Measurements from ENCODE around the gene XPNPEP1. TPM values are rescaled to one million over a fixed set of nuclear protein-coding genes. Genes with fewer than 3 reads are reported as not detected.
"Not testable (repeated sequence)": the region's sequence is repeated elsewhere in the genome, so short reads cannot be mapped to it uniquely, and the experiment has no call there.

The XPNPEP1 gene
- polyA plus RNA-seq, 3 donors = 80.8 to 90.9 (median 87.2) TPM

DNA sequence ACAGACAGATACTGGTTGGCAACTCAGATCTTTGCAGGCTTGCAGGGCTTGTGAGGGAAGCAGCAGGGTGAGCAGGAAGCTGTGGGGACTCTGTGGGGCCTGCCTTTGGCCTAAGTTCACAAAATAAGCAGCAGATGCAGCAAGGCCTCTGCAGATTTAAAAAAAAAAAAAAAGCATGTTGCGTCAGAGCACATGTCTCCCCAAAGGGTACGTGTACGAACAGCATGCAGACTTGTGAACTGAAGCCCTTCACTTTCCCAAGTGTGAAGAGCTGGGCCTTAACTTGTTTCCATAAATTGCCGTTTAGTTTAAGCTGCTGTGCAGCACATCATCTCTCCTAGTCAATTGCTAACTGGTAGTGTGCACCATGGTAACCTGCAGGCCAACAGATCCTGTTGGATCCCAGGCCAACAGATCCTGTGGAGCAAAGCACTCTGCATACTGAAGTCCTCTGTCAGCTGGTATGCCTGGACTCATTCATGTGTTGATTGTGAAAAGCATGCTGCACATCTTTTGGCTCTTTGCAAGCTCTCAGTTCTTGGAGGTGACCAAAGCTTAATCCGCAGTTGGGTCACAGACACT, 10.8 kb upstream of the XPNPEP1 start:
- no peak for DNase-seq (ENCODE audit: extremely low read depth in 1 of 11, low read depth in 9 of 11, low spot score in 4 of 11)

DNA sequence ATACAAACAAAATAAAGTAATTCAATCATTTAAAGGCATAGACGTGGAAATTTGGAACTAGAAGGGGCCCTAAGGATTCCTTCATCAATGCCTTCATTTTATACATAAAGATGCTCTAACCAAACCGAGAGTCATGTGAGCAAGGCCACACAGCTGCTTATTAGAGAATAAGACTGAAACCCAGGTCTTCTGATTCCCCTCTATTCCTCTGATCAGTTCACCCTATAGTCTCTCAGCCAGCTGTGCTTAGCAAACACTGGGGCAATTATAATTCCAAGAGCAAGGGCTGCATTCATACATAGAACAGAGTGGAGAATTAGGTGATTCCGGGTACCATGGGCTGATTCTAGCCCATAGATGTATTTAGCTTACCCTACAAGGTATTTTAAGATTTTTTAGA, 9.7 kb upstream of the XPNPEP1 start:
- no peak for DNase-seq (ENCODE audit: extremely low read depth in 1 of 11, low read depth in 9 of 11, low spot score in 4 of 11)

DNA sequence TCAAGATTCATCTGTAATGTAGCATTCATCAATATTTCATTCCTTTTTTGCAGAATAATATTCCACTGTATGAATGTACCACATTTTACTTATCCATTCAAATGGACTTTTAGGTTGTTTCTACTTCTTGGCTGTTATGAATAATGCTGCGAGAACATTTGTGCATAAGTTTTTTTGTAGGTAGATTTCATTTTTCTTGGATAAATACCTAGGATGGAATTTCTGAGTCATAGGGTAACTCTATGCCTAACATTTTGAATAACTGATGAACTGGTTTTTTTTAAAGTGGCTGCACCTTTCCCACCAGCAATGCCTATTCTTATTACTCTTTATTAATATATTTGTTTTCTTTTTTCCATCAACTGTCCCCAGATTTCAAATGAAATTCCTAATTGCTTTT, 9.1 kb upstream of the XPNPEP1 start:
- DNase-seq (ENCODE audit: extremely low read depth in 1 of 11, low read depth in 9 of 11, low spot score in 4 of 11) = no peak

DNA sequence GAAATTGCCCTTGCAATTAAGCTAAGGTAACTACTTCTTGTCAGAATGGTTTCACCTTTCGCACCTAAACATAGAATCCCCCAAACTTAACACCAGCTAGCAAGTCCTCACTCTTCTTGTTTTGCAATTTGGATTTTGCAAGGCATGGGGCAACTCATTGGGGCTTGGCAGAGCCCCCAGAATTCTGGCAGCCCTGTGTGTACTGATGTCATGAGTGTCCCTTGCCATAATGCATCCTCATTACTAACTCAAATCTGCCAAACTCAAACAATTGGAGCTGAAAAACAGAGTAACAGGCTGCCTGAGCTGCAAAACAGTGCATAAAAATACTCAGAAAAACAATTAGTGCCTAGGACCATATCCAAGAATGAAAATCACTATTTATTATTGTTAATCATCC, 7.9 kb upstream of the XPNPEP1 start:
- DNase-seq (ENCODE audit: extremely low read depth in 1 of 11, low read depth in 9 of 11, low spot score in 4 of 11) = no peak

DNA sequence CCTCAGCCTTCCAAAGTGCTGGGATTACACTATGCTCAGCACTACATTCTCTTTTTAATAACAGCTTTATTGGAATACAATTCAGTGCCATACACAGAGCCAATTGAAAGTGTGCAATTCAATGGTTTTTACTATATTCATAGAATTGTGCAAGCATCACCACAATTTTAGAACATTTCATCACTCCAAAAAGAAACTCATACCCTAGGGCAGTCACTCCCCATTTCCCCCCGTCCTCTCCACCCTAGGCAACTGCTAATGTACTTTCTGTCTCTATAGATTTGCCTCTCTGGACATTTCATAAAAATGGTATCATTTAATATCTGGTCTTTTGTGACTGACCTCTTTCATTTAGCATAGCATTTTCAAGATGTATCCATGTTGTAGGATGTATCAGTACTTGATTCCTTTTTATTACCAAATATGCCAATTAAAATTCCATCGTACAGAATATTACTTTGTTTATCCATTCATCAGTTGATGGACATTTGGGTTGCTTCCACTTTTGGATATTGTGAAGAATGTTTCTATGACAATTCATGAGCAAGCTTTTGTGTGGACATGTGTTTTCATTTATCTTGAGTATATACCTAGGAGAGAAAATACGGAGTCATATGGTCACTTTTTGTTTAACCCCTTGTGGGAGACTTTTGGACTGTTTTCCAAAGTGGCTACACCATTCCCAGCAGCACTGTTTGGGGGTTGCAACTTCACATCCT, 6.3 kb upstream of the XPNPEP1 start:
- no peak for DNase-seq (ENCODE audit: extremely low read depth in 1 of 11, low read depth in 9 of 11, low spot score in 4 of 11)

DNA sequence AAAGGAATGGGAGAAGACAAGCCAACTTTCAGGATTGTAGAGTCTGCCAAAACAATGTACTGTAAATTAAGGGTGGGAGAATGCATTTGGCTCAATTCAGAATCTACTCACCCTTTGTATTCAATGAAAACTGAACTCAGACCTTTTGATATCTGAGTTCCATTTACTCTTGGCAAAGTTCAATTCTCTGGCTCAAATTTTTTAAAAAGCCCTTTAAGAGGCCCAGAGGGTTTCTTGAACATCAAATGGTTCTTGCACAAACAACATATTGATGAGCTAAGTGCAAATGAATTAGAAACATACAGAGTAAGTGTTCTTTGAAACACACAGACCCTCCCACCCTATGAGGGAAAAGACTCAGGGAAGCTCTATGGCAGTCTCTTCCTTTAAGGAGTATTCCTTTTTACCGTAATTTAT, 5.2 kb upstream of the XPNPEP1 start:
- no peak for DNase-seq (ENCODE audit: extremely low read depth in 1 of 11, low read depth in 9 of 11, low spot score in 4 of 11)

DNA sequence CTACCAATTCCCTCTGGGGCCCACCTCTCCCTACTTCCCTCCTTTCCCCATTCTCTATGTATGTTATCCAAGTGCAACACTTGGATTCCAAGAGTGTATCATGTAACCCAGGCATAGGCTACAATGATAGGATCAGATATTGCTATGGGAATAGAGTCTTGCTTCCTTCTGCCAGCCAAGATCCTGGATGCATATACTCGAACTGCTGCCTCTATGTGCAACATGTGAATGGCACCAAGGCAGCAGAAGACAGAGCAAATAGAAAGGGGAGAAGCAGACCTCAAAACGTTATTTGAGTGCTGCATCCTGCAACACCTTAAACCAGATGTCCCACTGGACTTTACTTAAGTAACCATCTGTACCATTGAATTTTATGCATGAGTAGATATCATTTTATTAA, 3.5 kb upstream of the XPNPEP1 start:
- no peak for DNase-seq (ENCODE audit: extremely low read depth in 1 of 11, low read depth in 9 of 11, low spot score in 4 of 11)

DNA sequence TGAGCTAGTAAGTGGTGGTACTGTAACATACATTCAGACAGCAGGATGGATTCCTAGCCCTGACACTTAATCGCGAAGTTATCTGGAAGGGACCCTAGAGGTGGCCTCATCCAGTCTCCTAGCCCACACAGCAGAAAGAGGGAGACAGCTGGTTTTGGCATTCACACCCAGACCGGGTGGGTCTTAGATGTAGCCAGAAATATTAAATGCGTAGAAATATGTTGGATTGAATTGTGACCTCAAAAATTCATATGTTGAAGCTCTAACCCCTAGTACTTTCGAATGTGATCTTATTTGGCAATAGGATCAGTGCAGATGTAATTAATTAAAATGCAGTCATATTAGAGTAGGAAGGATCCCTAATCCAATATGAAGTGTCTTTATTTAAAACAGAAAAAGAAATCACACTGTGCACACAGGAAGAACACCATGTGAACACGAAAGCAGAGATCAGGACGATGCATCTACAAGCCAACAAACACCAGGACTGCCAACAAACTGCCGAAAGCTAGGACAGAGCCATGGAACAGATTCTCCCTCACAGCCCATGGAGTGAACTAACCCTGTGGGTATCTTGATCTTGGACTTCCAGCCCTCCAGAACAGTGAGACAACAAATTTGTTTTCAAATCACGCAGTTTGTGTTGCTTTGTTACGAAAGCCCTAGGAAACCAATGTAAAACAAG, 2.9 kb upstream of the XPNPEP1 start:
- DNase-seq (ENCODE audit: extremely low read depth in 1 of 11, low read depth in 9 of 11, low spot score in 4 of 11) = no peak

DNA sequence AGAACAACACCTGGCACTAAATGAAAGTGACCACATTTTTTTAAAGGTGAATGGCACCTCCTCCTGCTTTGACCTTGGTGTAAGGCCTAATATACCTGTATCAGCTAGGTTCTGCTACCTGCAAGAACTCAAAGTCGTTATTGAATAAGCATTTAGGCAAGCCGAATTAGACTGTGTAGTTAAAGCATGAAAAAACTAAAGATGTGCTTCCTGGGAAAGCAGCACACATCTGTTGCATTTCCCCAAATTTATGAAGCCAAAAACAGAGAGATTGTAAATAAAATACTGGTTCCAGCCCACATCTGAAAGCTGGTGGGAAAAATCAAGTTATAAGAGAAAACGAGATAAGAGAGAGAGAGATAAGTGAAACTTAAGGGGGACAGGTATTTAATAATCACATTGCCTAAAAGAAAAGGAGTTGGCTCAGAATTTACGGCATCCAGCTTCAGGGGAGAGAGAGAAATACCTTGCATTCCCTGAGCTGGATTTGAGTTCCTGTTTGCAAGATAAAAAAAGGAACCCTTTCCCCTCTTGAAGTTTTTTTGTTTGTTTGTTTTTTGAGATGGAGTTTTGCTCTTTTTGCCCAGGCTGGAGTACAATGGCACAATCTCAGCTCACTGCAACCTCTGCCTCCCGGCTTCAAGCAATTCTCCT, 1.8 kb upstream of the XPNPEP1 start:
- no peak for DNase-seq (ENCODE audit: extremely low read depth in 1 of 11, low read depth in 9 of 11, low spot score in 4 of 11)

DNA sequence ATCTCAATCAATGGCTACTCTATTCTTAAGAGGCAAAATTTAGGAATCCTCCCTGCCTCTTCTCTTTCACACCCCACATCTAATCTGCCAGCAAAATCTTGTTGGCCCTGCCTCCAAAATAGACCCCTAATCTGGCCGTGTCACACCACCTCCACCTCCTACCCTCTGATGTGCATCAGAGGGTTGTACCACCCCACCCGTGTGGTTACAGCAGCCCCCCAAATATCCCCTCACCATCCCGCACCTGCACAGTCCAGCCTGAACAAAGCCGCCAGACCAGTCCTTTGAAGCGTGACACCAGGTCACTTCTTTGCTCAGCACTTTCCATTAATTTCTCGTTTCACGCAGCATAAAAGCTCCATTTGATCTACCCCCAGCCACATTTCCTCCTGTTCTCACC, 776 bp upstream of the XPNPEP1 start:
- DNase-seq (ENCODE audit: extremely low read depth in 1 of 11, low read depth in 9 of 11, low spot score in 4 of 11) = no peak

DNA sequence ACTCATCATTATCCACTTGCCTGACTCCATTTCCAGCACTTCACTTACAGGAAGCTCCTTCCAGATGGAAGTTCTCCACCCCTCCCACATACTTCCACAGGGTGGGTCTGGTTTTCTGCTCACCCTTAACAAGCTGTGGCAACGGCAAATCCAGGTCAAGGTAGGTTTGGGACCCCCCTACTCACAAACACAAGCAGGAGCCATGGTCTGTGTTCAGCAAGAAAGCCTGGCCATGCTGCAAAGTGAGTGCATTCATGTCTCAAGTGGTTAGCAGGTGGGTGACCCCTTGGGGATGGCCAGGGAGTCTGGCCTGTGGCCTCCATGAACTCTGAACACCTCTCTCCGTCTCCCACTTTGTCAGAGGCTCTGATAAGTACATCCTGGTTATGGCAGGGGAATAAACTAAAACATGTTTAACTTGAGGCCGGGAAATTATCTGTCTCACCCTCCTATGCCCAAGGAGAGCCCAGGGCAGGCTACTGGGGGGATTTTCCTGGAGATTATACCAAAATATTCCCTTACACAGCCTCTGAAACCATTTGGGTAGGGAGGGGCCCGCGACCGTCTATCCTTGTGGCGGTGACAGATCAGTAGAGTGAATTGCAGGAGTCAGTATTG, 844 bp downstream of the XPNPEP1 start:
- no peak for DNase-seq (ENCODE audit: extremely low read depth in 1 of 11, low read depth in 9 of 11, low spot score in 4 of 11)

DNA sequence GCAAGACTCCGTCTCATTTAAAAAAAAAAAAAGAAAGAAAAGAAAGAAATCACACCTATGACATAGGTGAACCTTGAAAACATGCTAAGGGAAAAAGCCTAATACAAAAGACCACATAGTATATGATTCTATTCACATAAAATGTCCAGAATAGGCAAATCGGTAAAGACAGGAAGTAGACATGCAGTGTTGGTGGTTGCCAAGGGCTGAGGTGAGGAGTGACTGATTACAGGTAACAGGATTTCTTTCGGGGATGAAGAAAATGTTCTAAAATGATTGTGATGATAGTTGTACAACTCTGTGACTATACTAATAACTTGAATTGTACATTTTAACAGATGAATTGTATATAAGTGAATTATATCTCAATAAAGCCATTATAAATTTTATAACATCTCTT, 3.3 kb downstream of the XPNPEP1 start:
- no peak for DNase-seq (ENCODE audit: extremely low read depth in 1 of 11, low read depth in 9 of 11, low spot score in 4 of 11)

DNA sequence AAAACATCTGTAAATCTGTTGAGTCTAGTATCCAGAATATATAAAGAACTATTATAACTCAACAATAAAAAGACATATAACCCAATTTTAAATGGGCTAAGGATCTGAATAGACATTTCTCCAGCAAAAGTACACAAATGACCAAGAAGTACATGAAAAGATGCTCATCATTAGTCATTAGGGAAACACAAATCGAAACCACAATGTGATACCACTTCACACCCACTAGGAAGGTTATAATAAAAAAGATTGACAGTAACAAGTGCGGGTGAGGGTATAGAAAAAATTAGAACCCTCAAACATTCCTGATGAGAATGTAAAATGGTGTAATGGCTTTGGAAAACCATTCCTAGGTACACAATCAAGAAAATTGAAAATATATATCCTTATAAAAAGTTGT, 4.1 kb downstream of the XPNPEP1 start:
- no peak for DNase-seq (ENCODE audit: extremely low read depth in 1 of 11, low read depth in 9 of 11, low spot score in 4 of 11)

DNA sequence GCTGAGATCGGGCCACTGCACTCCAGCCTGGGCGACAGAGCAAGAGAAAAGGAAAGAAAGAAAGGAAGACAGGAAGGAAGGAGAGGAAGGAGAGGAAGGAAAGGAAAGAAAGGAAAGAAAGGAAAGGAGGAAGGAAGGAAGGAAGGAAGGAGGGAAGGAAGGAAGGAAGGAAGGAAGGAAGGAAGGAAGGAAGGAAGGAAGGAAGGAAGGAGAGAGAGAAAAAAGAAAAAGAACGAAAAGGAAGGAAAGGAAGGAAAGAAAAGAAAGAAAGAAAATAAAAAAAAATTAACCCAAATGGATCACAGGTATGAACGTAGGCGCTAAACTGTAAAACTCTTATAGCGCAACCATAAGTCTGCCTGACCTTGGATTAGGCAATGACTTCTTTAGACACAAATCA, 4.6 kb downstream of the XPNPEP1 start:
- not testable (repeated sequence) for DNase-seq (ENCODE audit: extremely low read depth in 1 of 11, low read depth in 9 of 11, low spot score in 4 of 11)

DNA sequence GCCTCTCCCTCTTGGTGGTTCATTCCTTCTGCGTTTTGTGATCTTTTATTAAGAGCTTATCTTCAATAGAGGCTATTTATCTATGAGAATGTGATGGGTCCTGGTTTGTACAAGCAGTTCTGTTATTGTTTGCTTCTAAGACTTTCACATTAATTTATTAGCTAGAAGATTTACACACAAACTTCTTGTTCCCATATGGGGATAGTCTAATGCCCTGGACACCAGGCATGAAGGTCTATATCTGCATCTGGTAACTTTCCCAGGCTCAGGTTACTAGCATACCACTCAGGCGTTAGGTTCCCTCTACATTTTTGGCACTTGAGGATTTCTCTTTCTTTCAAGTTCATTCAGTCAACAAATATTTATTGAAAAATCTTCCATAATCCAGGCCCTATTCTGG, 7.7 kb downstream of the XPNPEP1 start:
- no peak for DNase-seq (ENCODE audit: extremely low read depth in 1 of 11, low read depth in 9 of 11, low spot score in 4 of 11)

DNA sequence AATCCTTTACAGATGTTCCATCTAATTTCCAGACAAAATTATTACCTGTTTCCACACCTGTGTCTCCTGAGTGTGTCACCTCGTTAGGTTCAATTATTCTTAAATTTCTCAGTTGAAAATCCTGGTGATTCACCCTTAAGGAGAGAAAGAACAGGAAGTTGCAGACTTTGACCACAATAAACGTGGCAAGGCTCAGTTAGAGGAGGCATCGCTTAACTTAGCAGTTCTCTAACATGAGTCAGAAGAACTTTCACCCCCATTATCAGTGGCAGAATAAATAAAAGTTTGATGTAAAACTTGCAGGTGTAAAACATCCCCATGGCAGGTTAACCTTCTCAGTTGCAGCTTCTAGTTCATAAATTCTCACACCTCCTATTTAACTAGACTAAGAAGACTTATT, 8.3 kb downstream of the XPNPEP1 start:
- no peak for DNase-seq (ENCODE audit: extremely low read depth in 1 of 11, low read depth in 9 of 11, low spot score in 4 of 11)

DNA sequence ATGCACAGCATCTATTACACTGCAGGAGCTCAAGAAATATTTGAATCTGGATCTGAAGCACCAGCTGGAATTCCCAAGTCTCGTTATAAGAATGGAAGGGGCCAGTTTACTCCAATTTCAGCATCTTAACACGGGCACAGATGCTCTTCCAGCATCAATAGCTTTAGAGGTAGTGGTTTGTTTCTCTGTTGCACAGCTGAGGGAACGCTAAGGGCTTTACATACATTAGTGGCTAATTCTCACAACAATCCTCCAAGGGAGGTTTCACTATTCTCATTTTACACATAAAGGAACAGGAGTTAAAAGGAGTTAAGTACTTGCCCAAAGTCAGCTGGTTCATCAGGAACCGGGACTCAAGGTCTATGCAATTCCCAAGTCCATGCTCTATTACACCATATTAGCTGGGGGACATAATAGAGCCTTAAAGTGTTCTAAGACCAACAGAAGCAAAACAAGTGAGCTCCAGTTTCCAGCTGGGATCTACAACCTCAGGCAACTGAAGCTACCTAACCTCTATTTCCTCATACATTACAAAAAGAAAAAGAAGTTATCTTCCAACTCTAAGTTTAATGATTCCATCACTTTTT, 9.9 kb downstream of the XPNPEP1 start:
- DNase-seq (ENCODE audit: extremely low read depth in 1 of 11, low read depth in 9 of 11, low spot score in 4 of 11) = no peak

DNA sequence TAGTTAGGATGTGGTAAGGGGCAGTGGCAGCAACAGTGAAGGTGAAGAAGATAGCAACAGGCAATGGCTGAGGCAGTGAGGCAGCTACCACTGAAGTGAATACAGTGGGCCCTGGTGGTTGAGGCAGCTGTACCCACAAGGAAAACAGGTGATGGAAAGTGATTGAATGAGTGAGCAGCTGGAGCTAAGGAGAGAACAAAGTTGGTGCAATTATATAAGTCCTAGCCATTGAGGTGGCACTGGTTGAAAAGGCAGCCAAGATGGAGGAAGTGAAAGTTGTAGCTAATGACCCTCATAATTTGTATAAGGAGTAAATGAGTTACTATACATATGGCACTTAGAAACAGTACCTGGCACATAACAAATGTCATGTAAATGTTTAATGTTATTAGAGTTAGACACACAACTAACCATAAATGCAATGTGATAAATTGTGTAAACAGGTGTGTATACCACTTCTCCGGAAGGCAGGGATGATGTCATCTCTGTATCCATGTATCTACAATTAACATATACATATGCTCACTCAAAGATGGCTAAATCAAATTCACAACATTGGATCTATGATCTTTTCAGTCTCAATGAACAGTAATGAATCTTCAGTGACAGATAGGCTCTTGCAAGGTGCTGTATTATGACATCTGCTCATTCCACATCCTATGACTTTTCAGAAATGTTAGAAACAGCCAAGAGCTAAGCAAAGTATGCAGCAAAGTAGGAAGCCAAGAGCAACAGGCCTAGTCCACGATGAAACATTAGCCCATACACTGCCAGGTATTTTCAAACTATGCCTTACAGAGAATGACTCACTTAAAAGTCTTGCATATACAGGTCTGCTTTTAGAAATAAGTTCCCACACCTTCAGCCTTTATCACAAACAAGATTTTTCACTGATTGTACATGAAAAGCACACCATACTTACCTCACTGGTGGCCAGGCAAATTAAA, 10.7 kb downstream of the XPNPEP1 start:
- no peak for DNase-seq (ENCODE audit: extremely low read depth in 1 of 11, low read depth in 9 of 11, low spot score in 4 of 11)
